Measurements from ENCODE around the gene PLEKHG4B.

DNA sequence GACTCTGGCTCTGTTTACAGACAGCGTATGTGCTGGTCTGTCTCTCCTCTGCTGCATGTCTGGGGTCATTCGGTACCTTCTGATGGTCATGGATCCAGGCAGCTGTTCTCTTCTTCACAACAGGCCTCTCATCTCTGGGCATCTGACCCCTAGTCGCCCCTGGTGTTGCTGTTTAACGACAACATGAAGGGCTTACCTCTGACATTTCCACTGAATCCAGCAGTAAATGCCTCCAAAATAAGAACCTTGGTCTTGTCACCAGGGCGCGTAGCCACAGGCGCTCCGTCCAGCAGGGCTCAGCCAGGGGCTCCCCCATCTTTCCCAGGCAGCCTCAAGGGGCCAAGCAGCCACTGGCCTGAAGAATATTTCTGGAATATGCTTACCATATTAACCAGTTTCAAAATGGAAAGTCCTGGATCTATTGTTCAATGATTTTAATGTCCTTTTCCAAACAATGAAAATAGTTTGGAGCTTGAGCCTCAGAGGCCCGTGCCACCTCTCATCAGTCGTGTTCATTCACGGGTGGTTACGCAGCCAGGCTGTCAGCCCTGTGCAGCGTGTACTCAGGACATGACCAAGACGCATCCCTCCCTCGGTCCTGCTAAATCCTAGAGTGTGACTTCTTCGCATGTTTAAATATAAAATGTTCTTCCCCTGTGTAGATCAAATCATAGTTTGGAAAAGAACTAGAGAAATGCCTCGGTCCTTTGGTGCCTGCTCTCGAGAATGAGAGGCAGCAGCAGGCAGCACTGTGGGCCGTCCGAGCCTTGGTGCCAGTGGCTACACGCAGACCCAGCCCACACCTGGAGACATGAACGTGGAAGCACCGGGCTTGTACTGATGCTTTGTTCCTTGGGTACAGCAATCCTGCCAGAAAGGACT, 69.2 kb downstream of the PLEKHG4B start:
- TF ChIP-seq, protein P1, sequence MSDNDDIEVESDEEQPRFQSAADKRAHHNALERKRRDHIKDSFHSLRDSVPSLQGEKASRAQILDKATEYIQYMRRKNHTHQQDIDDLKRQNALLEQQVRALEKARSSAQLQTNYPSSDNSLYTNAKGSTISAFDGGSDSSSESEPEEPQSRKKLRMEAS (IDR thresholded peaks at IDR 0.05) = no peak
- TF ChIP-seq EGR1 (IDR thresholded peaks at IDR 0.05; ENCODE audit: low read depth in 2 of 2) (no peak), RAD21 (IDR thresholded peaks at IDR 0.05) (no peak), RXRA (IDR thresholded peaks at IDR 0.05) (no peak), TAF1 (conservative IDR thresholded peaks at IDR 0.05) (no peak), JUND (IDR thresholded peaks at IDR 0.05) (no peak), SP1 (IDR thresholded peaks at IDR 0.05) (no peak), NR2F2 (IDR thresholded peaks at IDR 0.05) (no peak), FOXA1 (IDR thresholded peaks at IDR 0.05) (no peak), YY1 (IDR thresholded peaks at IDR 0.05) (no peak), GABPA (IDR thresholded peaks at IDR 0.05 in 1 of 2, conservative IDR thresholded peaks at IDR 0.05 in 1 of 2) (no peak)
- TF ChIP-seq, protein P2, sequence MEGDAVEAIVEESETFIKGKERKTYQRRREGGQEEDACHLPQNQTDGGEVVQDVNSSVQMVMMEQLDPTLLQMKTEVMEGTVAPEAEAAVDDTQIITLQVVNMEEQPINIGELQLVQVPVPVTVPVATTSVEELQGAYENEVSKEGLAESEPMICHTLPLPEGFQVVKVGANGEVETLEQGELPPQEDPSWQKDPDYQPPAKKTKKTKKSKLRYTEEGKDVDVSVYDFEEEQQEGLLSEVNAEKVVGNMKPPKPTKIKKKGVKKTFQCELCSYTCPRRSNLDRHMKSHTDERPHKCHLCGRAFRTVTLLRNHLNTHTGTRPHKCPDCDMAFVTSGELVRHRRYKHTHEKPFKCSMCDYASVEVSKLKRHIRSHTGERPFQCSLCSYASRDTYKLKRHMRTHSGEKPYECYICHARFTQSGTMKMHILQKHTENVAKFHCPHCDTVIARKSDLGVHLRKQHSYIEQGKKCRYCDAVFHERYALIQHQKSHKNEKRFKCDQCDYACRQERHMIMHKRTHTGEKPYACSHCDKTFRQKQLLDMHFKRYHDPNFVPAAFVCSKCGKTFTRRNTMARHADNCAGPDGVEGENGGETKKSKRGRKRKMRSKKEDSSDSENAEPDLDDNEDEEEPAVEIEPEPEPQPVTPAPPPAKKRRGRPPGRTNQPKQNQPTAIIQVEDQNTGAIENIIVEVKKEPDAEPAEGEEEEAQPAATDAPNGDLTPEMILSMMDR (IDR thresholded peaks at IDR 0.05; ENCODE audit: low read depth, low read length, missing input control) = no peak
- TF ChIP-seq, protein P3, sequence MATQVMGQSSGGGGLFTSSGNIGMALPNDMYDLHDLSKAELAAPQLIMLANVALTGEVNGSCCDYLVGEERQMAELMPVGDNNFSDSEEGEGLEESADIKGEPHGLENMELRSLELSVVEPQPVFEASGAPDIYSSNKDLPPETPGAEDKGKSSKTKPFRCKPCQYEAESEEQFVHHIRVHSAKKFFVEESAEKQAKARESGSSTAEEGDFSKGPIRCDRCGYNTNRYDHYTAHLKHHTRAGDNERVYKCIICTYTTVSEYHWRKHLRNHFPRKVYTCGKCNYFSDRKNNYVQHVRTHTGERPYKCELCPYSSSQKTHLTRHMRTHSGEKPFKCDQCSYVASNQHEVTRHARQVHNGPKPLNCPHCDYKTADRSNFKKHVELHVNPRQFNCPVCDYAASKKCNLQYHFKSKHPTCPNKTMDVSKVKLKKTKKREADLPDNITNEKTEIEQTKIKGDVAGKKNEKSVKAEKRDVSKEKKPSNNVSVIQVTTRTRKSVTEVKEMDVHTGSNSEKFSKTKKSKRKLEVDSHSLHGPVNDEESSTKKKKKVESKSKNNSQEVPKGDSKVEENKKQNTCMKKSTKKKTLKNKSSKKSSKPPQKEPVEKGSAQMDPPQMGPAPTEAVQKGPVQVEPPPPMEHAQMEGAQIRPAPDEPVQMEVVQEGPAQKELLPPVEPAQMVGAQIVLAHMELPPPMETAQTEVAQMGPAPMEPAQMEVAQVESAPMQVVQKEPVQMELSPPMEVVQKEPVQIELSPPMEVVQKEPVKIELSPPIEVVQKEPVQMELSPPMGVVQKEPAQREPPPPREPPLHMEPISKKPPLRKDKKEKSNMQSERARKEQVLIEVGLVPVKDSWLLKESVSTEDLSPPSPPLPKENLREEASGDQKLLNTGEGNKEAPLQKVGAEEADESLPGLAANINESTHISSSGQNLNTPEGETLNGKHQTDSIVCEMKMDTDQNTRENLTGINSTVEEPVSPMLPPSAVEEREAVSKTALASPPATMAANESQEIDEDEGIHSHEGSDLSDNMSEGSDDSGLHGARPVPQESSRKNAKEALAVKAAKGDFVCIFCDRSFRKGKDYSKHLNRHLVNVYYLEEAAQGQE (IDR thresholded peaks at IDR 0.05) = no peak
- TF ChIP-seq, protein P4, sequence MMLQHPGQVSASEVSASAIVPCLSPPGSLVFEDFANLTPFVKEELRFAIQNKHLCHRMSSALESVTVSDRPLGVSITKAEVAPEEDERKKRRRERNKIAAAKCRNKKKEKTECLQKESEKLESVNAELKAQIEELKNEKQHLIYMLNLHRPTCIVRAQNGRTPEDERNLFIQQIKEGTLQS (IDR thresholded peaks at IDR 0.05) = no peak
